A673 (cell line): ENCODE measurements around the gene KCNH3. TPM values are rescaled to one million over a fixed set of nuclear protein-coding genes. Genes with fewer than 3 reads are reported as not detected.

Experiments used
- BruUV-seq: library from RNA; stranded (reverse); fragments of 400-500 nt; replicated peaks from 2 replicates; lab custom pipeline; 2021; lab: Mats Ljungman, UMichigan
- CTCF ChIA-PET: fragments of 300-600 bp; sonication (Branson Sonifier 250); formaldehyde crosslinking; loops from one replicate; lab custom pipeline; 2022; ENCODE audit warnings: antibody characterized with exemption; lab: Charles Lee
- POLR2A ChIA-PET: fragments of 300-600 bp; sonication (Branson Sonifier 250); formaldehyde crosslinking; loops from one replicate; lab custom pipeline; 2022; ENCODE audit warnings: antibody characterized with exemption; ENCODE audit not compliant: low non-redundant PET; lab: Charles Lee
- DNase-seq: peaks from one replicate; pipeline ENCODE4 v3.0.0-alpha.2; 2015; ENCODE audit warnings: low spot score
- H3K27ac ChIP-seq: fragments of 200-600 bp; sonication (generic); 2 replicates; pipeline ENCODE4 v1.5.1; 2016; ENCODE audit warnings: mixed run types, low read depth, mild to moderate bottlenecking, mixed read lengths, antibody characterized with exemption, low read length; ENCODE audit not compliant: poor library complexity, severe bottlenecking
- H3K27me3 ChIP-seq: fragments of 200-600 bp; sonication (generic); replicated peaks from 2 replicates; pipeline ENCODE4 v1.6.1; 2017; ENCODE audit warnings: mixed run types, low read depth, mild to moderate bottlenecking, mixed read lengths, antibody characterized with exemption, low read length; ENCODE audit not compliant: insufficient read depth, poor library complexity
- H3K36me3 ChIP-seq: fragments of 200-600 bp; sonication (generic); 2 replicates; pipeline ENCODE4 v1.6.1; 2016; ENCODE audit warnings: mixed run types, mild to moderate bottlenecking, mixed read lengths, antibody characterized with exemption, low read length; ENCODE audit not compliant: insufficient read depth, poor library complexity, severe bottlenecking
- H3K4me1 ChIP-seq: fragments of 200-600 bp; sonication (generic); 2 replicates; pipeline ENCODE4 v1.6.1; 2017; ENCODE audit warnings: mixed run types, mild to moderate bottlenecking, mixed read lengths, antibody characterized with exemption, low read length; ENCODE audit not compliant: insufficient read depth, poor library complexity, severe bottlenecking
- H3K4me3 ChIP-seq: fragments of 200-600 bp; sonication (generic); 2 replicates; pipeline ENCODE4 v1.5.1; 2016; ENCODE audit warnings: low read depth, mixed run types, mild to moderate bottlenecking, mixed read lengths, low read length; ENCODE audit not compliant: poor library complexity, severe bottlenecking
- H3K9me3 ChIP-seq: fragments of 200-600 bp; sonication (generic); 2 replicates; pipeline ENCODE4 v1.6.1; 2016; ENCODE audit warnings: mixed run types, low read depth, mild to moderate bottlenecking, mixed read lengths, antibody characterized with exemption, low read length; ENCODE audit not compliant: poor library complexity, severe bottlenecking
- EZH2 ChIP-seq: fragments of 200-600 bp; sonication (generic); IDR thresholded peaks from 2 replicates; pipeline ENCODE4 v1.6.1; 2017; ENCODE audit warnings: borderline replicate concordance, low read depth, mild to moderate bottlenecking, mixed read lengths, antibody characterized with exemption, low read length; ENCODE audit not compliant: poor library complexity, severe bottlenecking
- intact Hi-C: fragments of 100-400 bp; cut with micrococcal nuclease; formaldehyde crosslinking; loops from one replicate; pipeline ENCODE4 v1.10.0; 2022; ENCODE audit not compliant: unreplicated experiment
- total RNA-seq: library from RNA; stranded (reverse); gene quantifications from 2 replicates; pipeline ENCODE4 v1.2.3, GENCODE V29; 2021
- TF ChIP-seq, protein P1 (sequence below): fragments of 300-800, 200-600 bp; sonication (generic); conservative IDR thresholded peaks from 2 replicates; pipeline ENCODE4 v1.5.1; 2017; ENCODE audit warnings: low read depth, mild to moderate bottlenecking, antibody characterized with exemption, low read length, moderate library complexity, mixed read lengths

Gene KCNH3
- total RNA-seq, 1 experiment from 2014 or later, result 4.0 TPM

- POLR2A ChIA-PET, result interaction anchor here (0.5 kb wide), 1 partner anchor 1213 kb away, joined by 7 read pairs; no protein-coding TSS in a partner anchor
- no TSS peak for BruUV-seq
- H3K27ac ChIP-seq, result no peak overlapping the region
- intact Hi-C loops, result no loop called here
- H3K4me3 ChIP-seq, result no peak overlapping the region
- no peaks in the 10 kb centered on the region for H3K4me1 ChIP-seq
- no peak for DNase-seq
- H3K36me3 ChIP-seq, result peaks cover 20% of the 10 kb centered on the region
- TF ChIP-seq, protein P1, sequence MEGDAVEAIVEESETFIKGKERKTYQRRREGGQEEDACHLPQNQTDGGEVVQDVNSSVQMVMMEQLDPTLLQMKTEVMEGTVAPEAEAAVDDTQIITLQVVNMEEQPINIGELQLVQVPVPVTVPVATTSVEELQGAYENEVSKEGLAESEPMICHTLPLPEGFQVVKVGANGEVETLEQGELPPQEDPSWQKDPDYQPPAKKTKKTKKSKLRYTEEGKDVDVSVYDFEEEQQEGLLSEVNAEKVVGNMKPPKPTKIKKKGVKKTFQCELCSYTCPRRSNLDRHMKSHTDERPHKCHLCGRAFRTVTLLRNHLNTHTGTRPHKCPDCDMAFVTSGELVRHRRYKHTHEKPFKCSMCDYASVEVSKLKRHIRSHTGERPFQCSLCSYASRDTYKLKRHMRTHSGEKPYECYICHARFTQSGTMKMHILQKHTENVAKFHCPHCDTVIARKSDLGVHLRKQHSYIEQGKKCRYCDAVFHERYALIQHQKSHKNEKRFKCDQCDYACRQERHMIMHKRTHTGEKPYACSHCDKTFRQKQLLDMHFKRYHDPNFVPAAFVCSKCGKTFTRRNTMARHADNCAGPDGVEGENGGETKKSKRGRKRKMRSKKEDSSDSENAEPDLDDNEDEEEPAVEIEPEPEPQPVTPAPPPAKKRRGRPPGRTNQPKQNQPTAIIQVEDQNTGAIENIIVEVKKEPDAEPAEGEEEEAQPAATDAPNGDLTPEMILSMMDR, result no peak
- no peak for TF ChIP-seq EZH2
- no peaks in the 10 kb centered on the region for H3K9me3 ChIP-seq
- CTCF ChIA-PET, result no interaction called here
- no peaks in the 10 kb centered on the region for H3K27me3 ChIP-seq
Observed at GRCh38 chr12:49496417-49497360, 42.1 kb upstream of the KCNH3 start.

DNA sequence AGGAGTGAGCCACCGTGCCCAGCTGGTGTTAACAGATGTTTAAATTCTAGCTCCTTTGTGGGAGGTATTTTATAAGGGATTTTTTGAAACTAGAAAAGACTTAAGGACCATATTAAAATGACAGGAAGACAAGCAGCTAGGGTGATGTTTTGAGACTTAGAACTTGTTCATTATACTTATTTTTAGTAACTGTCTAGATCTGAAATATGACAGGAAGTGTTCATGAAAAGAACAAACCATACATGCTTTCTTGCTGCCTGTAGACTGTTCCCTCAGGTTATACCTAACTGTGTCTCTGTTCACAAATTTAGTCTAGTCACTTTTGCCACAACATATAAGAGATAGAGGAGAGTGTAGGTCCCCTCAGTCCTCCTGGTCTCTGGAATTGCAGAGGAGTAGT is 36.9 kb upstream of the KCNH3 start:
- Histone ChIP-seq H3K27me3 (no peaks in the 10 kb centered on the region), H3K4me3 (no peak overlapping the region), H3K36me3 (peaks cover 27% of the 10 kb centered on the region), H3K4me1 (peaks cover 11% of the 10 kb centered on the region), H3K27ac (peak overlapping the region; percentile 52), H3K9me3 (no peaks in the 10 kb centered on the region)
- POLR2A ChIA-PET, result no interaction called here
- no TSS peak for BruUV-seq
- CTCF ChIA-PET, result no interaction called here
- intact Hi-C loops, result no loop called here
- TF ChIP-seq, protein P1, result no peak
- TF ChIP-seq EZH2, result no peak
- no peak for DNase-seq

- ChIA-PET CTCF (no interaction called here), POLR2A (no interaction called here)
- peak overlapping the region; percentile 52 for H3K27ac ChIP-seq
Observed at GRCh38 chr12:49502590-49502989, 36.2 kb upstream of the KCNH3 start.

More at GRCh38 chr12:49502590-49502989, 36.2 kb upstream of the KCNH3 start:
- Histone ChIP-seq H3K9me3 (no peaks in the 10 kb centered on the region), H3K27me3 (no peaks in the 10 kb centered on the region), H3K36me3 (peaks cover 27% of the 10 kb centered on the region), H3K4me3 (no peak overlapping the region), H3K4me1 (peaks cover 17% of the 10 kb centered on the region)
- no peak for TF ChIP-seq EZH2
- TF ChIP-seq, protein P1, result no peak
- no peak for DNase-seq
- BruUV-seq, result no TSS peak
- intact Hi-C loops, result no loop called here
